HepG2 (cell line): ENCODE measurements around the gene CIAPIN1. TPM values are rescaled to one million over a fixed set of nuclear protein-coding genes. Genes with fewer than 3 reads are reported as not detected.
"Not testable (repeated sequence)": the region's sequence is repeated elsewhere in the genome, so short reads cannot be mapped to it uniquely, and the experiment has no call there.

Experiments
- ATAC-seq: fragments of 200-7000 bp; cut with Tn5 transposase; 3 replicates; pipeline ENCODE4 v1.9.1; 2020; ENCODE audit warnings: mild to moderate bottlenecking, moderate library complexity
- BruUV-seq: library from RNA; stranded (reverse); fragments of 400-500 nt; replicated peaks from 2 replicates; lab custom pipeline; 2021; lab: Mats Ljungman, UMichigan
- CTCF ChIA-PET: fragments of 300-600 bp; formaldehyde crosslinking; extraction: SDS; loops from one replicate; lab custom pipeline; 2021; ENCODE audit warnings: low total read pairs, inconsistent platforms, low intra/inter-chr PET ratio; lab: Yijun Ruan, JAX
- POLR2A ChIA-PET: fragments of 350-600 bp; sonication (Branson Sonifier 250); formaldehyde crosslinking; loops from one replicate; lab custom pipeline; 2020; ENCODE audit warnings: antibody characterized with exemption, inconsistent platforms; lab: Yijun Ruan, JAX
- DNase-seq: peaks from one replicate; pipeline ENCODE4 v3.0.0-alpha.2; 2015; ENCODE audit warnings: low spot score
- FAIRE-seq: peaks from 3 replicates; lab custom pipeline; 2011; peaks lifted over from hg19 to GRCh38; lab: Jason Lieb, UNC
- H2AFZ ChIP-seq: one replicate; pipeline ENCODE4 v1.6.1; 2011; ENCODE audit warnings: low read length, inconsistent platforms
- H3K27ac ChIP-seq: fragments of 300-600 bp; 3 replicates; pipeline ENCODE4 v1.8.0; 2011; ENCODE audit warnings: mixed run types, mild to moderate bottlenecking, mixed read lengths, low read length, inconsistent platforms; ENCODE audit not compliant: insufficient read depth; ENCODE audit errors: extremely low read length
- H3K27me3 ChIP-seq, 2 experiments: fragments of 200-600 bp in 1 of 2; 2 replicates in 1 of 2; 3 replicates in 1 of 2; pipeline versions ENCODE4 v1.6.0 to v1.8.0; 2011; ENCODE audit warnings: low read length in 2 of 2, mild to moderate bottlenecking in 2 of 2, moderate library complexity in 2 of 2, inconsistent platforms in 1 of 2; ENCODE audit not compliant: insufficient read depth in 2 of 2, control insufficient read depth in 1 of 2
- H3K36me3 ChIP-seq, 2 experiments: fragments of 200-600 bp in 1 of 2; replicated peaks in 1 of 2; 2 replicates in 1 of 2; 3 replicates in 1 of 2; pipeline versions ENCODE4 v1.5.1 to v1.8.0; 2011; ENCODE audit warnings: low read length in 2 of 2, inconsistent platforms in 1 of 2; ENCODE audit not compliant: insufficient read depth in 2 of 2, control insufficient read depth in 1 of 2
- H3K4me1 ChIP-seq: 2 replicates; pipeline ENCODE4 v1.5.1; 2012; ENCODE audit warnings: low read length, inconsistent platforms; ENCODE audit not compliant: insufficient read depth
- H3K4me2 ChIP-seq: 2 replicates; pipeline ENCODE4 v1.6.0; 2011; ENCODE audit warnings: low read depth, low read length, inconsistent platforms
- H3K4me3 ChIP-seq, 3 experiments: fragments of 200-600 bp in 1 of 3; sonication (generic), shearing (Covaris generic) in 1 of 3; replicated peaks in 1 of 3; 2 replicates each; pipeline ENCODE4 v1.5.1; 2011 to 2016; ENCODE audit warnings: low read length in 3 of 3, inconsistent platforms in 2 of 3, low read depth in 2 of 3, mild to moderate bottlenecking in 2 of 3, control low read depth in 1 of 3, mixed read lengths in 1 of 3; ENCODE audit not compliant: insufficient read depth in 1 of 3
- H3K79me2 ChIP-seq: one replicate; pipeline ENCODE4 v1.6.1; 2011; ENCODE audit warnings: low read length, inconsistent platforms; ENCODE audit not compliant: insufficient read depth
- H3K9ac ChIP-seq: 2 replicates; pipeline ENCODE4 v1.6.0; 2011; ENCODE audit warnings: mild to moderate bottlenecking, low read depth, low read length, inconsistent platforms; ENCODE audit not compliant: insufficient read depth
- H3K9me3 ChIP-seq: 2 replicates; pipeline ENCODE4 v1.5.1; 2012; ENCODE audit warnings: mild to moderate bottlenecking, low read length
- H4K20me1 ChIP-seq: 2 replicates; pipeline ENCODE4 v1.6.0; 2011; ENCODE audit warnings: inconsistent platforms, mild to moderate bottlenecking, low read length, moderate library complexity; ENCODE audit not compliant: insufficient read depth
- SAFB2 ChIP-seq: sonication (generic); formaldehyde crosslinking; IDR thresholded peaks from 2 replicates; pipeline ENCODE4 v1.5.1; 2020; ENCODE audit warnings: missing genetic modification reagents, low read depth, mild to moderate bottlenecking, borderline replicate concordance
- WGBS: methylation state at CpG from one replicate; pipeline ENCODE4 v1.1.6; 2017; ENCODE audit warnings: low lambda C conversion rate; 5-methylcytosine and 5-hydroxymethylcytosine counted together
- in situ Hi-C: cut with HindIII; loops from 2 replicates; pipeline ENCODE4 v1.10.0; 2017; ENCODE audit warnings: low pct_unique_long_range_greater_than_20kb; ENCODE audit not compliant: extremely low pct_ligation_motif_present
- intact Hi-C: fragments of 100-400 bp; cut with micrococcal nuclease; formaldehyde crosslinking; loops from one replicate; pipeline ENCODE4 v1.10.0; 2022; ENCODE audit not compliant: unreplicated experiment
- polyA plus RNA-seq, 8 experiments: library from polyadenylated mRNA; depleted of rRNA in 3 of 8; stranded (reverse) in 7 of 8; unstranded in 1 of 8; fragments of >200 nt; fragmentation: Illumina TruSeq in 4 of 8; extraction: Trizol in 4 of 8; gene quantifications; 2 replicates each; pipeline versions ENCODE4 v1.2.1 to v1.2.3, GENCODE V29; 2011 to 2016; ENCODE audit warnings: low read depth in 4 of 8, missing spikeins in 1 of 8, mixed read lengths in 1 of 8; ENCODE audit not compliant: insufficient read depth in 1 of 8
- total RNA-seq, 5 experiments: library from RNA; depleted of rRNA; stranded (reverse); fragments of >200 nt; fragmentation: Illumina TruSeq; extraction: Trizol; gene quantifications; 2 replicates each; pipeline ENCODE4 v1.2.3, GENCODE V29; 2016; ENCODE audit warnings: low read depth in 1 of 5
- TF ChIP-seq, protein P1 (sequence below): sonication (generic); formaldehyde crosslinking; IDR thresholded peaks from 2 replicates; pipeline ENCODE4 v1.8.0; 2022; ENCODE audit warnings: mild to moderate bottlenecking, missing genetic modification reagents, moderate library complexity

CIAPIN1 gene
- total and polyA plus RNA-seq, 2 of the 13 experiments (the other 11 are each of a cell fraction or from before 2014, with no cell fraction given): 69.3 to 89.7 TPM

DNA sequence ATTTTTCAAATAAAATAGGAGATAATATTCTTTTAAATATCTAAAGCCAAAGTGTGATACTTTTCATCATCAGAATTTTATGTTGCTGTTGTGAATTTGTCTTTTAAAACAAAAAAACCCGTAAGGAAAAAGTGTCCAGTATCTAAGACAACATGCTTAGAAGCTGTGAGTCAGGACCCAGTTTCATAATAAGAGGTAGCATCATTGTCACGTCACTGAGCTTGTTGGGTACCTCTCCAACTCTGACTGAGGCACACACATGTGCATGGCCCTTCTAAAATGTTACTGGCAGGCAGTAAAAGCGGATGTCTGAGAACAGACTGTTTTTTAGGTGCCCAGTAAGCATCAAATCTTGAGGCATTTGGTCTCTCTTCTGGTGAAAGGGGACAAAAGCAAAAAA is 2.5 kb downstream of the CIAPIN1 start (continued):
- TF ChIP-seq, protein P1, sequence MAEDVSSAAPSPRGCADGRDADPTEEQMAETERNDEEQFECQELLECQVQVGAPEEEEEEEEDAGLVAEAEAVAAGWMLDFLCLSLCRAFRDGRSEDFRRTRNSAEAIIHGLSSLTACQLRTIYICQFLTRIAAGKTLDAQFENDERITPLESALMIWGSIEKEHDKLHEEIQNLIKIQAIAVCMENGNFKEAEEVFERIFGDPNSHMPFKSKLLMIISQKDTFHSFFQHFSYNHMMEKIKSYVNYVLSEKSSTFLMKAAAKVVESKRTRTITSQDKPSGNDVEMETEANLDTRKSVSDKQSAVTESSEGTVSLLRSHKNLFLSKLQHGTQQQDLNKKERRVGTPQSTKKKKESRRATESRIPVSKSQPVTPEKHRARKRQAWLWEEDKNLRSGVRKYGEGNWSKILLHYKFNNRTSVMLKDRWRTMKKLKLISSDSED: no peak
- TF ChIP-seq SAFB2: no peak
- TF ChIP-seq, all 625 proteins: peak for 0

DNA sequence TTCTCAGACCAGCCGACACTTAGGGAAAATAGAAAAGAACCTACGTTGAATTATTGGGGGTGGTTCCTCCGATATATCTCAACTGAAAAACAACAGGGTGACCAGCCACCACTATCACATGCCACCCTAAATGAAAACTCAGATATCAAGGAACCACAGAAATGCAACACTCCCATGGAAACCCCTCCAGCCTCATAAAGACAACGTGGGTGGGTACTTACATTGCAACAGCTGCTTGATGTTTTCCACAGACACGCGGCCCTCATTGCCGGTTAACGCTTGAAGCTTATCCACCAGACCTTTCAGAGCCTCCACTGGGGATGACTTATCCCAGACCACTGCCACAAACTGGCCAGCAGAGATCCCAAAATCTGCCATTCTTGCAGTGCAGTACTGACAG is 6.6 kb downstream of the CIAPIN1 start:
- ATAC-seq, H3K27ac ChIP-seq, CTCF ChIA-PET, H2AFZ ChIP-seq, POLR2A ChIA-PET, H3K79me2 ChIP-seq, H3K9ac ChIP-seq, in situ Hi-C loops, H4K20me1 ChIP-seq, FAIRE-seq, DNase-seq, H3K9me3 ChIP-seq, H3K4me3 ChIP-seq, intact Hi-C loops, BruUV-seq, H3K4me2 ChIP-seq, H3K27me3 ChIP-seq: not testable (repeated sequence)
- peaks cover 12 to 23% of the 10 kb centered on the region in 2 experiments for H3K36me3 ChIP-seq
- WGBS: 94% methylated on average over 8 of the region's 8 CpGs
- H3K4me1 ChIP-seq: peaks cover 22% of the 10 kb centered on the region

- H3K9me3 ChIP-seq, ATAC-seq, H3K4me2 ChIP-seq, intact Hi-C loops, FAIRE-seq, H3K4me3 ChIP-seq, H3K27ac ChIP-seq, CTCF ChIA-PET, H4K20me1 ChIP-seq, H3K9ac ChIP-seq, POLR2A ChIA-PET, H2AFZ ChIP-seq, in situ Hi-C loops, DNase-seq, BruUV-seq, H3K27me3 ChIP-seq, H3K79me2 ChIP-seq: not testable (repeated sequence)
- Histone ChIP-seq H3K4me1 (peaks cover 16% of the 10 kb centered on the region), H3K36me3 (peaks cover 16 to 27% of the 10 kb centered on the region in 2 experiments)
- 97% methylated on average over 8 of the region's 8 CpGs for WGBS
These were observed 7.2 kb downstream of the CIAPIN1 start for GRCh38 chr16:57439947-57440346.
